Right cardiac atrium (tissue), 5 donors: ENCODE results near the gene SRP68. TPM values are rescaled to one million over a fixed set of nuclear protein-coding genes. Genes with fewer than 3 reads are reported as not detected.
A peak's percentile ranks its signal among the peaks of the same experiment; 100 is the strongest.

ENCODE experiments used
- ATAC-seq, 2 donors: fragments of 200-7000 bp; cut with Tn5 transposase; one replicate each; pipeline versions ENCODE4 v1.8.0 to v1.9.1; 2020; ENCODE audit warnings: moderate library complexity in 2 of 2, mild to moderate bottlenecking in 1 of 2
- DNase-seq, 3 donors: peaks; one replicate each; pipeline ENCODE4 v3.0.0-alpha.2; 2020
- H3K27ac ChIP-seq: one replicate; pipeline ENCODE4 v1.5.1; 2013; ENCODE audit warnings: mild to moderate bottlenecking, low read length, control low read depth, moderate library complexity
- H3K27me3 ChIP-seq: one replicate; pipeline ENCODE4 v1.6.1; 2013; ENCODE audit not compliant: control insufficient read depth, insufficient read depth
- H3K4me1 ChIP-seq: one replicate; pipeline ENCODE4 v1.6.1; 2013; ENCODE audit warnings: low read length; ENCODE audit not compliant: control insufficient read depth, insufficient read depth
- H3K4me3 ChIP-seq: one replicate; pipeline ENCODE4 v1.5.1; 2013; ENCODE audit warnings: low read length, control low read depth
- H3K9me3 ChIP-seq: one replicate; pipeline ENCODE4 v1.6.1; 2013; ENCODE audit warnings: low read length; ENCODE audit not compliant: control insufficient read depth
- WGBS: extraction: QIAGEN DNeasy Blood & Tissue Kit; methylation state at CpG from one replicate; pipeline ENCODE4 v1.1.7; 2013; 5-methylcytosine and 5-hydroxymethylcytosine counted together
- intact Hi-C, 4 donors: fragments of 100-400 bp; cut with DNase I; formaldehyde crosslinking; loops; one replicate each; pipeline versions ENCODE4 v1.11.0 to v1.14.0; 2022 to 2023
- polyA plus RNA-seq: library from polyadenylated mRNA; stranded (reverse); fragments of 200-250 nt; gene quantifications from one replicate; pipeline ENCODE4 v1.2.3, GENCODE V29; 2013
- total RNA-seq, 4 donors: library from RNA; stranded (reverse); fragmentation: NEBNext Ultra II Directional; extraction: Animal tissue kit (Norgen Biotek cat#: 25700); gene quantifications; one replicate each; pipeline ENCODE4 v1.2.1, GENCODE V29; 2021
- donor health status: healthy with polysubstance abuse.
- donor health status: DM: no; HTN: yes; CAD: no.
- donor health status: DM: no; HTN: no; CAD: no.
- donor health status: DM: no; HTN: yes; CAD: no; lungs with severe emphysema.
- donor health status: DM: yes; HTN: yes; CAD: no.

The SRP68 gene
- total and polyA plus RNA-seq, 5 donors: 34.6 to 63.5 (median 61.3) TPM

DNA sequence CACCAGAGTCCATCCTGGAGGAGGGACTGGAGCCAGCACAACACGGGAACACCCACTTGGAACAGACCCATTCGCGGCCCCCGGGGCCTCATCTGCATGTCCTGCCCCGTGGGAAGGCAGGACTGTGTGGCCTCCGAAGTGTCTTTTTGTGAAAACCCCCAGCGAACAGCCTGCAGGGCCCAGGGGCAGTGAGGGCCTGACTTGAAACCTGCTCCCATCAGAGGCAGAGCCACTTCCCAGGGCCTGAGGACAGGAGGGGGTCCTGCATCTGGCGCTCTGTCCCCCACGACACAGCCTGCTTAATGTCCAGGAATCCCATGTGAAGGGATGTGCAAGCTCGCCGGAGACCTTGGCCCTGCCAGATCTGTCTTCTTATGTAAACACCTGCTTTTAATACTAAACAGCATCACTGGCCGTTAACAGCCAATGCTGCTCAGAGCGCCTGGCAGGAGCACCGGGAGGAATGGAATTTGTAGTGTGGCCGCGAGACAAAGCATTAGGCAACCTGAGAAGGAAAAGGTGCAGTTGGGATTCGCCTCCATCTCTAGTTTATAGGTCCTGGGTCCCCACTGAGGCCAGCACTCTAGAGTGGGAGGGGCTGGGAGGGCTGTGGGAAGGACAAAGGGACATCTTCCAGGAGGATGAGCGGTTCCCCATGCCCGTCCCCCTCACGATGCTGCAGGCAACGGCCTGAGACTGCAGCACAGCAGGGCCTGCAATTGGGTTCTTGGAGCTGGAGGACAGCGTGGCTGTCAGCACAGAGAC, 35.6 kb downstream of the SRP68 start:
- WGBS: 49% methylated on average over 22 of the region's 22 CpGs
- DNase-seq (no peak), ATAC-seq (peak; percentile 18 to 26)
- H3K4me1 ChIP-seq: no peaks in the 10 kb centered on the region
- H3K4me3 ChIP-seq: no peak overlapping the region
- intact Hi-C loops: no loop called here
- no peaks in the 10 kb centered on the region for H3K27me3 ChIP-seq
- no peaks in the 10 kb centered on the region for H3K9me3 ChIP-seq
- no peak overlapping the region for H3K27ac ChIP-seq

DNA sequence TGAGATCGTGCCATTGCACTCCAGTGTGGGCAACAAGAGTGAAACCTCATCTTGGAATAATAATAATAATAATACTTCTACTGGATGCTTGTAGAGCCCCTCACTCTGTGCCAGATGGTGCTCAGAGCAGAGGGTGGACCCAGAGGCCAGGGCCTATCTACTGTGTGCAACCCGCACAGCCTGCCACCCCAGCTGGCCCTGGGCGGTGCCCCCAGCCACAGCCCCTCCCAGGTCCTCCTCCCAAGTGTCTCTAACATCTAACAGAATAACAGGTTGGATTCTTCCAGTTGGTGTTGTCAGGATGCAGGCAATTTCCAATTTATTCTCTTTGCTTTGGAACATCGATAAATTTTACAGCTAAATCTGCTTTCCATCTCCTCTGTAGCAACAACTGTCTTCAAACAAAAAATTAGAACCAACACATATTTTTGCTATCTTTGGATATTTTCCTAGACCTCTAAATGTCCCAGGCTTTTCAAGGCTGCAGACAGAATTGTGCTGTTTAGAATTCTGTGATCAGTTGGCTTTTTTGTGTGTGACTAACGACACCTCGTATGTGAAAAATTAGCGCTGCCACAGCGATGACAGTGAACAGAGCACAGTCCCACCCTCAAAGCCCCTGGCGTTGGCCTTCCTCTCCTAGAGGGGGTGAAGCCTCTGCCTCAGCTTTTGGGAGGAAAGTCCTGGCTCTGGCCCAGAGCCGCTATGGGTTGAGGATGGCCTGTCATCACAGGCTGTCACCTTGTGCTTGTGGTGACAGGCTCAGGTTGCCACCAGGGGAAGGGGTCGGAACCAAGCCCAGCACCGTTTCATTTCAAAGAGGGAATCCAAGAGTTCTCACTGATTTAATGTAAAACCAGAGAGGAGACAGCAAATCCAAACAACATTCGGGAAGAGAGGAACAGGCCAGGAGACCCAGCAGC, 37.6 kb downstream of the SRP68 start:
- H3K27ac ChIP-seq: no peak overlapping the region

DNA sequence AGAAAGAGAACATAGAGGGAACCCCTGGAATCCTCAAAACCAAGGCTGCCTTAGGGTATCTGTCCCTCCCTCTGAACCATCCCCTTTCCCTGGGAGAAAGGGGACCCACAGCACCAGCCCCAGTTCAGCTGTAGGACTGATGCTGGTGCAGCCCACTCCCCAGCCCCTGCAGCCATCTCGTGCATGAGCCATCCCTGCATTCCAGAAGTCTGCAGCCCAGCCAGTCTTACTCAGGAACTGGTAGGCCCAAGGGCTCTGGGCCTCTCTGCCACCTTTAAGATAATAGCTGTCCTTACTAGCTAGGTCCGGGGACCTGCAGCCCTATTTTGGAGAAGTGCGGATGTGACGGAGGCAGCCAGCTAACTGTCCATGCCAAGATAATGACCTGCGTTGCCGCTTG, 39.2 kb downstream of the SRP68 start:
- 95% methylated on average over 6 of the region's 6 CpGs for WGBS
- Histone ChIP-seq H3K27ac (no peak overlapping the region), H3K4me1 (no peaks in the 10 kb centered on the region), H3K4me3 (no peak overlapping the region), H3K9me3 (no peaks in the 10 kb centered on the region), H3K27me3 (no peaks in the 10 kb centered on the region)
- ATAC-seq (no peak), DNase-seq (peak in 1 of 3 donors; percentile 20)
- intact Hi-C loops: no loop called here

More for the DNA sequence above, 37.6 kb downstream of the SRP68 start:
- intact Hi-C loops: no loop called here
- peak in 1 of 3 donors; percentile 43 for DNase-seq
- no peaks in the 10 kb centered on the region for H3K9me3 ChIP-seq
- H3K4me1 ChIP-seq: no peaks in the 10 kb centered on the region
- no peak for ATAC-seq
- WGBS: 69% methylated on average over 13 of the region's 13 CpGs
- H3K4me3 ChIP-seq: no peak overlapping the region
- H3K27me3 ChIP-seq: no peaks in the 10 kb centered on the region

DNA sequence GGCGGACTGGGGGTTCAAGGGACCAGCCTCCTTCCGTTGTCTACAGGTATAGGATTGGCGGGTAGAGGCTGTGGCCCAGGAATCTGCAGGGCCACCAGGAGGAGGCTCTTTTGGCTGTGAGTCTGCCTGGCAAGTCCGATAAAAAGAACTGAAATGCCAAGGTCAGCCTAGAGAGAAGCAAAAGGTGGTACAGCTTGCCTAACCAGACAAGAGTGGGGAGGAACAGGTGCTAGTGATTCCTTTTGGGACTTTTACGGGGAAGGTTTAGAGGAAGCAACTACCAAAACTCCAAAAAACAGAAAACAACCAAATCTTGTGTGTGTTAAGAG, 39.6 kb downstream of the SRP68 start:
- 94% methylated on average over 5 of the region's 5 CpGs for WGBS
- DNase-seq (no peak), ATAC-seq (no peak)
- H3K4me3 ChIP-seq: no peak overlapping the region
- no peaks in the 10 kb centered on the region for H3K27me3 ChIP-seq
- H3K4me1 ChIP-seq: no peaks in the 10 kb centered on the region
- no peak overlapping the region for H3K27ac ChIP-seq
- intact Hi-C loops: no loop called here
- H3K9me3 ChIP-seq: no peaks in the 10 kb centered on the region

DNA sequence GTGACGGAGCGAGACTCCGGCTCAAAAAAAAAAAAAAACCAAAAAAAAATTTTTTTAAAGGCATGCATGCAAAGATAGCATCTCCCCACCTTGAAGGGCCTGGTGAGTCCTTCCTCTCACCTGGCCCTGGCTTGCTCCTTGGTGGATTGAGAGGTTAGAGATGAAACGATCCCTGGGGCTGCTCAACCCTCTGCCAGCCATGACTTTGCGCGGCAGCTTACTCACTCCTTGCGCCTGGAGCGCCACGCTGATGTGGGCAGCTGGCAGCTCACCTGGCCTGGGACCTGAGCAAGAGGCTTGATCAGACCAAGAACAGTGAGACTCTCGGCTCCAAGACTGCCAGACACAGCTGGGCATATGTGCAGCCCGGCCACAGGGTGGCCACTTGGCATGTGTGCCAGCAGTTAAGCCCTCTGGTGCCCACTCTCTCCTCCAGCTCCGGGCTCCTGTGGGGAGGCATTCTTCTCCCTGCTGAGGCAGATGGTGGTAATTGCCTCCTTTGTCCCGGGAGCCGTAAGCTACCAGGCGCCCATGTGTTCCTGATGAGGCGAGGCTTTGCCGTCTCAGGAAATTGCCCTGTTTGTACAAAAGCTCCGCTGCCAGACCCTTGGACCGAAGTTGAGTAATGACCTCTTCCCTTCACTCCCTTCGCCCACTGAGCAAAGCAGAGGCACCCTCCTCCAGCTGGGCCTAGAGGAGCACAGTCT, 40.1 kb downstream of the SRP68 start:
- H3K9me3 ChIP-seq: no peaks in the 10 kb centered on the region
- intact Hi-C loops: no loop called here
- H3K27me3 ChIP-seq: no peaks in the 10 kb centered on the region
- no peak overlapping the region for H3K27ac ChIP-seq
- no peak overlapping the region for H3K4me3 ChIP-seq
- no peak for ATAC-seq
- 87% methylated on average over 20 of the region's 20 CpGs for WGBS
- DNase-seq: peak in 1 of 3 donors; percentile 29
- no peaks in the 10 kb centered on the region for H3K4me1 ChIP-seq

DNA sequence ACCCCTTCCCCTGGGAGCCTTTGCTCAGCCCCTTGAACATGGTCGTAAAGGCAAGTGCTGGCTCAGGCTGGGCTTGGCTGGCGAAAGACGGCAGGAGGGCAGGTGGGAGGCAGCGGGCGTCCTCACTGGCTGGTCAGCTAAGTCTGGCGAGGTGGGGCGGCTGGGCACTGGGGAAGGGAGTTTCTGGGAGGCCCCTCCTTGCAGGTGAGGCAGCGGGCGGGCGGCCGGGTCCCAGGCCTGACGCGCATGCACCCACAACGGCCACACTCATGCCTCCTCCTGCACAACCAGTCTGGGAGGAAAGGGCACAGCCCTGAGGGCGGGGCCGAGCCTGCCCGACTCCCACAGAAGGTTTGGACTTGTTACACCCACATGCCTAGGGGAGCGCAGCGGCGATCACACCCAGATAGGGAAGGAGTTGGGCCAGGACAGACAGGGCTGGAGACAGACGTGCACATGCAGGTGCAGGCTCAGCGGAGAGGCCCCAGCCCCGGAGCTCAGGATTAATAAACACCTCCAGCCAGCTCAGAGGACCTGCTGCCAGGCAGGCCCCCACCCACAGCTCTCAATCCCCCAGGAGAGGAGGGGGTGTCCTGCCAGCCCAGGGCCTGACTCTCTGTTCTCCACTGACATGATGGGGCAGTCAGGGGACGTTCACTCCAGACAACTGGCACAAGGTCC, 45.0 kb downstream of the SRP68 start, which contains the start of gene EVPL:
TSS of gene EVPL (minus strand) at position 148 of the 681 bp plus-strand sequence. CDS start at position 40, 108 bp downstream.
- intact Hi-C loops: no loop called here
- Histone ChIP-seq H3K27ac (no peak within 1 kb of the TSS), H3K4me3 (no peak within 1 kb of the TSS), H3K9me3 (no peaks in the 10 kb centered on the region), H3K27me3 (no peaks in the 10 kb centered on the region), H3K4me1 (no peaks in the 10 kb centered on the region)
- DNase-seq (peak in 2 of 3 donors; percentile 50 to 56), ATAC-seq (peak in 1 of 2 donors; percentile 50)
- 81% methylated on average over 24 of the region's 24 CpGs for WGBS

GRCh38 chr17:76026714-76027158, 45.6 kb downstream of the SRP68 start:
- Histone ChIP-seq H3K9me3 (no peaks in the 10 kb centered on the region), H3K27me3 (no peaks in the 10 kb centered on the region), H3K4me3 (no peak overlapping the region), H3K4me1 (no peaks in the 10 kb centered on the region), H3K27ac (no peak overlapping the region)
- WGBS: 81% methylated on average over 15 of the region's 15 CpGs
- peak in 1 of 3 donors; percentile 20 for DNase-seq
- ATAC-seq: no peak
- intact Hi-C loops: no loop called here

- Histone ChIP-seq H3K9me3 (no peaks in the 10 kb centered on the region), H3K4me3 (no peak overlapping the region), H3K27me3 (no peaks in the 10 kb centered on the region), H3K4me1 (no peaks in the 10 kb centered on the region), H3K27ac (no peak overlapping the region)
- no peak for ATAC-seq
- DNase-seq: peak in 2 of 3 donors; percentile 6 to 44
- 91% methylated on average over 12 of the region's 12 CpGs for WGBS
- intact Hi-C loops: no loop called here
These were observed 47.0 kb downstream of the SRP68 start for GRCh38 chr17:76025294-76025693.

DNA sequence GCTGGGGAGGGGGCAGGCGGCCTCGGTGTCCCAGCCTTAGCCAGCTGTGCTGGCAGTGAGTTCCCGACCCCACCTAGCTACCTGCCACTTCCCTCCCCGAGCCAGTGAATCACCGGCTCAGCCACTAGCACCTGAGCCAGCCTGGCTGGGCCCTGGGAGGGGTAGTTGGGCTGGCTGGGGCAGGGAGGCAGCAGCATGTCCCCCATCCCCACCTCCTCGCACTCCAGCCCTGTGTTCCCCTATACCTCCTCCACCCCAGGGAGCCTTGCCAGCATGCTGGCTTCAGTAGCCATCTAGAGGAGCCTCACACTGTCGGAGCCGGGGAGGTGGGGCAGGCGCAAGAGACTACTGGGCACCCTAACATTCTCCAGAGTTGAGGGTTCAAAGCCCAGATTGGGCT, 48.0 kb downstream of the SRP68 start:
- ATAC-seq: no peak
- H3K27me3 ChIP-seq: no peaks in the 10 kb centered on the region
- no peak overlapping the region for H3K27ac ChIP-seq
- no peaks in the 10 kb centered on the region for H3K4me1 ChIP-seq
- WGBS: 88% methylated on average over 9 of the region's 9 CpGs
- H3K9me3 ChIP-seq: no peaks in the 10 kb centered on the region
- H3K4me3 ChIP-seq: no peak overlapping the region
- intact Hi-C loops: no loop called here
- DNase-seq: peak in 2 of 3 donors; percentile 26 to 41

- no peak overlapping the region for H3K4me3 ChIP-seq
- intact Hi-C loops: no loop called here
- peak in 1 of 3 donors; percentile 43 for DNase-seq
- no peak overlapping the region for H3K27ac ChIP-seq
- H3K9me3 ChIP-seq: no peaks in the 10 kb centered on the region
- no peaks in the 10 kb centered on the region for H3K27me3 ChIP-seq
- 93% methylated on average over 9 of the region's 9 CpGs for WGBS
- no peak for ATAC-seq
- H3K4me1 ChIP-seq: no peaks in the 10 kb centered on the region
These were observed 48.4 kb downstream of the SRP68 start for GRCh38 chr17:76023900-76024237.
